ENCODE results near the gene TAC3.
"Not testable (repeated sequence)": the region's sequence is repeated elsewhere in the genome, so short reads cannot be mapped to it uniquely, and the experiment has no call there.

The TAC3 gene

GRCh38 chr12:57031789-57032188 lies 15.5 kb upstream of the TAC3 start:
- DNase-seq = no peak

- DNase-seq = no peak
Measured at GRCh38 chr12:57031138-57031725, 14.9 kb upstream of the TAC3 start.

- no peak for DNase-seq
Measured at GRCh38 chr12:57029457-57029856, 13.1 kb upstream of the TAC3 start.

- no peak for DNase-seq
Measured at GRCh38 chr12:57027805-57028153, 11.4 kb upstream of the TAC3 start.

- DNase-seq = no peak
Measured at GRCh38 chr12:57027011-57027804, 10.9 kb upstream of the TAC3 start.

GRCh38 chr12:57025196-57025595 lies 8.9 kb upstream of the TAC3 start:
- DNase-seq = no peak

GRCh38 chr12:57022324-57022723 lies 6.0 kb upstream of the TAC3 start:
- DNase-seq = not testable (repeated sequence)

GRCh38 chr12:57019983-57020719 lies 3.8 kb upstream of the TAC3 start:
- DNase-seq = no peak

GRCh38 chr12:57018906-57019305 lies 2.6 kb upstream of the TAC3 start:
- DNase-seq = no peak

- DNase-seq = not testable (repeated sequence)
Measured at GRCh38 chr12:57018353-57018752, 2.0 kb upstream of the TAC3 start.

- DNase-seq = no peak
Measured at GRCh38 chr12:57012600-57013465, 3.5 kb downstream of the TAC3 start.

GRCh38 chr12:57011438-57012424 lies 4.6 kb downstream of the TAC3 start:
- no peak for DNase-seq

GRCh38 chr12:57010627-57011247 lies 5.6 kb downstream of the TAC3 start:
- no peak for DNase-seq

GRCh38 chr12:57009949-57010626 lies 6.2 kb downstream of the TAC3 start:
- DNase-seq = no peak

GRCh38 chr12:57008178-57008577 lies 8.2 kb downstream of the TAC3 start:
- peak; percentile 81 for DNase-seq

- no peak for DNase-seq
Measured at GRCh38 chr12:57006809-57007475, 9.4 kb downstream of the TAC3 start.

GRCh38 chr12:57005980-57006808 lies 10.1 kb downstream of the TAC3 start, which contains the start of gene ZBTB39:
ZBTB39 (minus strand) TSS chr12:57006546; CDS start chr12:57004917, 1,629 bp downstream.
- peak; percentile 27 for DNase-seq

- no peak for DNase-seq
Measured at GRCh38 chr12:57004651-57005050, 11.7 kb downstream of the TAC3 start.

GRCh38 chr12:57003395-57003794 lies 12.9 kb downstream of the TAC3 start:
- DNase-seq = no peak

Measured in kidney glomerular epithelial cell (primary cell).